Upper lobe of right lung (tissue), 1 donor: Measurements from ENCODE around the gene FZD1. TPM values are rescaled to one million over a fixed set of nuclear protein-coding genes. Genes with fewer than 3 reads are reported as not detected.

Source experiments
- ATAC-seq: fragments of 200-7000 bp; cut with Tn5 transposase; one replicate; pipeline ENCODE4 v1.9.1; 2020; ENCODE audit warnings: mild to moderate bottlenecking, moderate library complexity
- DNase-seq: peaks from one replicate; pipeline ENCODE4 v3.0.0-alpha.2; 2020
- H3K27ac ChIP-seq: fragments of 200-600 bp; one replicate; pipeline ENCODE4 v1.8.0; 2022
- H3K27me3 ChIP-seq: fragments of 200-600 bp; one replicate; pipeline ENCODE4 v1.8.0; 2022; ENCODE audit warnings: mild to moderate bottlenecking
- H3K36me3 ChIP-seq: fragments of 200-600 bp; one replicate; pipeline ENCODE4 v1.8.0; 2022
- H3K4me1 ChIP-seq: fragments of 200-600 bp; one replicate; pipeline ENCODE4 v1.8.0; 2022
- H3K4me3 ChIP-seq: fragments of 200-600 bp; one replicate; pipeline ENCODE4 v1.8.0; 2022; ENCODE audit warnings: mild to moderate bottlenecking
- H3K9me3 ChIP-seq: fragments of 200-600 bp; one replicate; pipeline ENCODE4 v1.8.0; 2022
- intact Hi-C: fragments of 100-400 bp; cut with DNase I; formaldehyde crosslinking; loops from one replicate; pipeline ENCODE4 v1.11.0; 2022
- total RNA-seq: library from RNA; stranded (reverse); fragmentation: NEBNext Ultra II Directional; extraction: Animal tissue kit (Norgen Biotek cat#: 25700); gene quantifications from one replicate; pipeline ENCODE4 v1.2.1, GENCODE V29; 2021
- TF ChIP-seq, protein P1 (sequence below): fragments of 200-600 bp; IDR thresholded peaks from one replicate; pipeline ENCODE4 v1.8.0; 2022; ENCODE audit warnings: antibody characterized with exemption
- donor health status: DM: no; HTN: yes; CAD: no; lungs with severe emphysema.

Gene FZD1
- total RNA-seq, 1 donor from 2014 or later, result 25.7 TPM

DNA sequence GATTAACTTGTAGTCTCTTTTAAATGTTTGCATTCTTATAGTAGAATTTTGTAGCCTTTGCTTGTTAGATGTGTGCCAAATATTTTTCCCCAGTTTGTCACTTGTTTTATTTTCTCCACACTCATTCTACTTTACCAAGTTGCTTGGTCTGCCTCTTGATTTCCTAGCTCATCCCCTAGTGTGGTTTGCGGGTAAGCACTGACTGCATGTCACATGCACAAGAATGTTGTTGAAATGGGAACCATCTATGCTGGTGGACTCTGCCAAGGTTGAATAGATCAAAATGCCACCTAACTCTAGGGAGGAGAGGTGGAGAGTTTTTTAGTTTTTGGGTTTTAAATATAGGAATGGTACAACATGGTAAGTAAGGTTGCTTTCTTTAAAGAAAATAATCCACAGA lies 47.6 kb downstream of the FZD1 start:
- Histone ChIP-seq H3K27ac (no peak overlapping the region), H3K9me3 (no peaks in the 10 kb centered on the region), H3K36me3 (no peaks in the 10 kb centered on the region), H3K4me1 (no peaks in the 10 kb centered on the region), H3K27me3 (no peaks in the 10 kb centered on the region), H3K4me3 (no peak overlapping the region)
- DNase-seq (no peak), ATAC-seq (no peak)
- intact Hi-C loops, result no loop called here
- TF ChIP-seq, protein P1, sequence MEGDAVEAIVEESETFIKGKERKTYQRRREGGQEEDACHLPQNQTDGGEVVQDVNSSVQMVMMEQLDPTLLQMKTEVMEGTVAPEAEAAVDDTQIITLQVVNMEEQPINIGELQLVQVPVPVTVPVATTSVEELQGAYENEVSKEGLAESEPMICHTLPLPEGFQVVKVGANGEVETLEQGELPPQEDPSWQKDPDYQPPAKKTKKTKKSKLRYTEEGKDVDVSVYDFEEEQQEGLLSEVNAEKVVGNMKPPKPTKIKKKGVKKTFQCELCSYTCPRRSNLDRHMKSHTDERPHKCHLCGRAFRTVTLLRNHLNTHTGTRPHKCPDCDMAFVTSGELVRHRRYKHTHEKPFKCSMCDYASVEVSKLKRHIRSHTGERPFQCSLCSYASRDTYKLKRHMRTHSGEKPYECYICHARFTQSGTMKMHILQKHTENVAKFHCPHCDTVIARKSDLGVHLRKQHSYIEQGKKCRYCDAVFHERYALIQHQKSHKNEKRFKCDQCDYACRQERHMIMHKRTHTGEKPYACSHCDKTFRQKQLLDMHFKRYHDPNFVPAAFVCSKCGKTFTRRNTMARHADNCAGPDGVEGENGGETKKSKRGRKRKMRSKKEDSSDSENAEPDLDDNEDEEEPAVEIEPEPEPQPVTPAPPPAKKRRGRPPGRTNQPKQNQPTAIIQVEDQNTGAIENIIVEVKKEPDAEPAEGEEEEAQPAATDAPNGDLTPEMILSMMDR, result no peak

DNA sequence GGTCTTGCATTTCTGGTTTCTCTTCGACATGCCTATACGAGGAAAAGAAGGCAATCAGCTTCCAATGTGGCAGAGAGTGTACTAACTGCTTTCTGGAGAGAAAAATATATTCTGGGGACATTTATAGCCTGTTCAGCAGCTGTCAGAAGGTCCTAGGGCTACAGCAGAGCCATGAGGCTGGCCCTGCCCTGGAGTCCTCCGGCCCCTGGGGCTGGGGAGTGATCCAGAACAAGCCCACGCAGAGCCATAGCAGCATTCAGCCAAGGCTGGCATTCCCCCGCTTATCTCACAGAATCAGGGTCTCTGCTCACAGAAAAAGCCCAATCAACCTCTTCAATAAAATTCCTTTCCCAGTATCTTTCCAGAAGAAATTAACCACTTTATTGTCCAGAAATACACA lies 48.9 kb downstream of the FZD1 start:
- DNase-seq (no peak), ATAC-seq (no peak)
- H3K4me1 ChIP-seq, result no peaks in the 10 kb centered on the region
- intact Hi-C loops, result no loop called here
- H3K27me3 ChIP-seq, result no peaks in the 10 kb centered on the region
- H3K36me3 ChIP-seq, result no peaks in the 10 kb centered on the region
- no peak overlapping the region for H3K4me3 ChIP-seq
- H3K9me3 ChIP-seq, result no peaks in the 10 kb centered on the region
- TF ChIP-seq, protein P1, result no peak
- no peak overlapping the region for H3K27ac ChIP-seq

DNA sequence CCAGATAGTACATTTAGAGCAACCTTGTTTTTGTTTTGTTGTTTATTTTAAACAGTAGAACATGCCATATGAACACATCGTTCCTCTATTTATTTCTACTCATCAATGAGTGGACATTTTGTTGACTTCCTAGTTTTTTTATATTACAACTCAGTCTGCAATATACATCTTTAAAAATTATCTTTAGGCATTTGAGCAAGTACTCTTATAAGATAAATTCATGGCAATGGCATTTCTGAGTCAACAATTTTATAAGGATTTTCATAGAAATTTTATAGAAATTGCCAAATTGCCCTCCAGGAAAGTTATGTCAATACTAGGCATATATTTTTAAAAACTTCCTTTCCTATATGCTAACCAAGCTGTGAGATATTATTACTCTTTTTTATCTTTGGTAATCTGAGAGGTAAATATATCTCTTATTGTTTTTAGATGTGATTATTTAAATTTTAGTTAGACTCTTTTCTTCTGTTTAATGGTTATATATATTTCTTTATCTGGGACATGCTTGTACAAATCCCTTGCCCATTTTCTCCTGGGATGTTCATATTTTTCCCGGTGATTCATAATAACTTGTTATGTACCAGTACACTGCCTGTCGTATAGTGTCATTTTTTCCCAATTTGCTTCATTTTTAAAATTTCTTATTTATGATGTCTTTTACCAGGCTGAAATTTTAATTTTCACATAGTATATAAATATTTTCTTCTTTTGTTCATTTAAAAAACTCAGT lies 50.5 kb downstream of the FZD1 start:
- DNase-seq, result no peak
- ATAC-seq, result no peak
- TF ChIP-seq, protein P1, result no peak
- no peaks in the 10 kb centered on the region for H3K9me3 ChIP-seq
- no peaks in the 10 kb centered on the region for H3K4me1 ChIP-seq
- H3K27me3 ChIP-seq, result no peaks in the 10 kb centered on the region
- intact Hi-C loops, result no loop called here
- H3K4me3 ChIP-seq, result no peak overlapping the region
- no peak overlapping the region for H3K27ac ChIP-seq
- H3K36me3 ChIP-seq, result no peaks in the 10 kb centered on the region

DNA sequence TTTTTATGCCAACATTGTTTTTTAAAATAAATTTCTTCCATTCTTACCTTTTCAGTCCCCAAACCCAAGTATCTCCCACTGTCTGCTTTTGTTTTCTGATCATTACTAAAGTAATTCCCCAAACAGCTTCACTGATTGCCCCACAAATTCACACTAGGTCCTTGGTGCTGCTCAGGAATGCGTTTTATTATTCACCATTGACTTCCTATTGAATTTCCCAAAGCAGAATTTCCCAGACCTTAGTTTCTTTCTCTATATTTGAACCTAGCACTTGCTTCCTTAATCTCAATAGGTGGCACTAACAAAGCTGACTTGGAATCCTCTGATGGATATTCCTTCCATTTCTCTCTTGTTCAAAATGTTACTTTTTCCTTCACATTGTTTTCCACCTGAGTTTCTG lies 52.2 kb downstream of the FZD1 start:
- intact Hi-C loops, result no loop called here
- Histone ChIP-seq H3K9me3 (no peaks in the 10 kb centered on the region), H3K27me3 (no peaks in the 10 kb centered on the region), H3K27ac (no peak overlapping the region), H3K36me3 (no peaks in the 10 kb centered on the region), H3K4me3 (no peak overlapping the region), H3K4me1 (no peaks in the 10 kb centered on the region)
- ATAC-seq, result no peak
- DNase-seq, result no peak
- TF ChIP-seq, protein P1, result no peak

DNA sequence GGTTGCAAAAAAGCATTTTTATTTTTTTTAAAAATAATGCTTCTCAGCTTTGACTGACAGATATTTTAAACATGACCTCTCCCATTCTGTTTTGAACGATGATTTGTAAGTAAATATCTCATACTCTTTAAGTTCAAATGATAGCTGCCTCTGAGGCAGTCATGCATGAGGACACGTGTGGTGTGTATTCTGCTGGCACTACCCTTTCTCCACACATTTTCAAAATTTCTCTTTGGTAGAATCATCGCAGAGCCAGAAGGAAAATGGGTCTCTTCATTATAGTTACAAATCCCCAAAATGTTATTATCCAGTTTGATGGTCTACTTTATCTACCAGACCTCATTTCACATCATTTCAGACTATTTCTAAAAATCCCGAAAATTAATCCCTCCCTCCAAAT lies 55.1 kb downstream of the FZD1 start:
- no peaks in the 10 kb centered on the region for H3K9me3 ChIP-seq
- no peak overlapping the region for H3K4me3 ChIP-seq
- no peak overlapping the region for H3K27ac ChIP-seq
- intact Hi-C loops, result no loop called here
- H3K36me3 ChIP-seq, result no peaks in the 10 kb centered on the region
- no peaks in the 10 kb centered on the region for H3K4me1 ChIP-seq
- TF ChIP-seq, protein P1, result no peak
- DNase-seq, result no peak
- ATAC-seq, result no peak
- H3K27me3 ChIP-seq, result no peaks in the 10 kb centered on the region
